HepG2 (cell line): Measurements from ENCODE around the gene HEYL. TPM values are rescaled to one million over a fixed set of nuclear protein-coding genes. Genes with fewer than 3 reads are reported as not detected.

Source experiments
- GABPB1 ChIP-seq: IDR thresholded peaks from 2 replicates; pipeline ENCODE4 v1.6.1; 2016; ENCODE audit warnings: mild to moderate bottlenecking, missing genetic modification reagents, moderate library complexity, missing compliant biosample characterization
- HNRNPL ChIP-seq: fragments of 200-400 bp; formaldehyde crosslinking; IDR thresholded peaks from 2 replicates; pipeline ENCODE4 v1.6.1; 2017; ENCODE audit warnings: mild to moderate bottlenecking, low read depth, low read length
- IRF2 ChIP-seq: IDR thresholded peaks from 2 replicates; pipeline ENCODE4 v1.6.1; 2018; ENCODE audit warnings: missing genetic modification reagents, missing compliant biosample characterization
- ISX ChIP-seq: sonication (generic); formaldehyde crosslinking; conservative IDR thresholded peaks from 2 replicates; pipeline ENCODE4 v1.5.0; 2020; ENCODE audit warnings: missing genetic modification reagents
- KDM2A ChIP-seq: sonication (generic); formaldehyde crosslinking; IDR thresholded peaks from 2 replicates; pipeline ENCODE4 v1.4.0; 2020; ENCODE audit warnings: low read depth, missing genetic modification reagents, borderline replicate concordance
- KDM5B ChIP-seq: sonication (generic); formaldehyde crosslinking; IDR thresholded peaks from 2 replicates; pipeline ENCODE4 v1.4.0; 2020; ENCODE audit warnings: missing genetic modification reagents, mild to moderate bottlenecking, borderline replicate concordance
- MXD1 ChIP-seq: sonication (generic); formaldehyde crosslinking; IDR thresholded peaks from 2 replicates; pipeline ENCODE4 v1.4.0; 2020; ENCODE audit warnings: mild to moderate bottlenecking, missing genetic modification reagents
- NR2C2 ChIP-seq: sonication (generic); formaldehyde crosslinking; IDR thresholded peaks from 2 replicates; pipeline ENCODE4 v1.4.0; 2020; ENCODE audit warnings: missing genetic modification reagents, mild to moderate bottlenecking, moderate library complexity, borderline replicate concordance
- NR2F6 ChIP-seq, 2 experiments: IDR thresholded peaks; 2 replicates each; pipeline ENCODE4 v1.6.1; 2016; ENCODE audit warnings: antibody characterized with exemption in 1 of 2, mild to moderate bottlenecking in 1 of 2
- SKI ChIP-seq: fragments of 450-650 bp; IDR thresholded peaks from one replicate; pipeline ENCODE4 v1.6.1; 2018; ENCODE audit warnings: mild to moderate bottlenecking; ENCODE audit not compliant: partially characterized antibody
- SMC3 ChIP-seq: IDR thresholded peaks from 2 replicates; pipeline ENCODE4 v1.6.1; 2011; ENCODE audit warnings: low read length, improper control_type of control experiment
- SP4 ChIP-seq: sonication (generic); formaldehyde crosslinking; IDR thresholded peaks from 2 replicates; pipeline ENCODE4 v1.8.1; 2023; ENCODE audit warnings: mild to moderate bottlenecking, missing genetic modification reagents
- STAG1 ChIP-seq: sonication (generic); formaldehyde crosslinking; IDR thresholded peaks from 2 replicates; pipeline ENCODE4 v1.4.0; 2020; ENCODE audit warnings: missing genetic modification reagents
- TOE1 ChIP-seq: sonication (generic); formaldehyde crosslinking; IDR thresholded peaks from 2 replicates; pipeline ENCODE4 v1.4.0; 2020; ENCODE audit warnings: mild to moderate bottlenecking, missing genetic modification reagents
- UBTF ChIP-seq: sonication (generic); formaldehyde crosslinking; IDR thresholded peaks from 2 replicates; pipeline ENCODE4 v1.4.0; 2020; ENCODE audit warnings: mild to moderate bottlenecking, missing genetic modification reagents
- XRCC5 ChIP-seq: fragments of 200-400 bp; formaldehyde crosslinking; optimal IDR thresholded peaks from 2 replicates; pipeline ENCODE3; 2017; ENCODE audit warnings: mild to moderate bottlenecking, low read length
- ZFY ChIP-seq: sonication (generic); formaldehyde crosslinking; IDR thresholded peaks from 2 replicates; pipeline ENCODE4 v1.4.0; 2020; ENCODE audit warnings: missing genetic modification reagents
- ZKSCAN8 ChIP-seq: IDR thresholded peaks from 2 replicates; pipeline ENCODE4 v1.6.1; 2016; ENCODE audit warnings: borderline replicate concordance, missing genetic modification reagents, missing compliant biosample characterization
- ZNF639 ChIP-seq: conservative IDR thresholded peaks from 2 replicates; pipeline ENCODE4 v1.6.1; 2018; ENCODE audit warnings: missing genetic modification reagents
- ZNF644 ChIP-seq: IDR thresholded peaks from 2 replicates; pipeline ENCODE4 v1.6.1; 2016; ENCODE audit warnings: low read depth
- ZNF691 ChIP-seq: sonication (generic); formaldehyde crosslinking; IDR thresholded peaks from 2 replicates; pipeline ENCODE4 v1.4.0; 2020; ENCODE audit warnings: missing genetic modification reagents, low read depth, mild to moderate bottlenecking, borderline replicate concordance
- ZNF749 ChIP-seq: sonication (generic); formaldehyde crosslinking; IDR thresholded peaks from 2 replicates; pipeline ENCODE4 v1.8.0; 2022; ENCODE audit warnings: mild to moderate bottlenecking, missing genetic modification reagents, moderate library complexity, borderline replicate concordance
- ZNF776 ChIP-seq: sonication (generic); formaldehyde crosslinking; IDR thresholded peaks from 2 replicates; pipeline ENCODE4 v1.4.0; 2020; ENCODE audit warnings: mild to moderate bottlenecking, missing genetic modification reagents
- ZNF777 ChIP-seq: sonication (generic); formaldehyde crosslinking; IDR thresholded peaks from 2 replicates; pipeline ENCODE4 v1.4.0; 2020; ENCODE audit warnings: missing genetic modification reagents
- ZNF891 ChIP-seq: sonication (generic); formaldehyde crosslinking; IDR thresholded peaks from 2 replicates; pipeline ENCODE4 v1.5.0; 2020; ENCODE audit warnings: mild to moderate bottlenecking, missing genetic modification reagents
- polyA plus RNA-seq, 8 experiments: library from polyadenylated mRNA; depleted of rRNA in 3 of 8; stranded (reverse) in 7 of 8; unstranded in 1 of 8; fragments of >200 nt; fragmentation: Illumina TruSeq in 4 of 8; extraction: Trizol in 4 of 8; gene quantifications; 2 replicates each; pipeline versions ENCODE4 v1.2.1 to v1.2.3, GENCODE V29; 2011 to 2016; ENCODE audit warnings: low read depth in 4 of 8, missing spikeins in 1 of 8, mixed read lengths in 1 of 8; ENCODE audit not compliant: insufficient read depth in 1 of 8
- total RNA-seq, 5 experiments: library from RNA; depleted of rRNA; stranded (reverse); fragments of >200 nt; fragmentation: Illumina TruSeq; extraction: Trizol; gene quantifications; 2 replicates each; pipeline ENCODE4 v1.2.3, GENCODE V29; 2016; ENCODE audit warnings: low read depth in 1 of 5

HEYL gene
- total and polyA plus RNA-seq, 2 of the 13 experiments (the other 11 are each of a cell fraction or from before 2014, with no cell fraction given), result 0.03 to 0.04 TPM

GRCh38 chr1:39639305-39640130, at the start of gene HEYL (continued):
- TF ChIP-seq ZNF777 (CRISPR knock-in tag), result peak; percentile 99
- TF ChIP-seq HNRNPL, result 0 out of 2 replicates have a peak, but pooled peaks have one; percentile 28
- peak; percentile 62; the same call in 1 of the 2 replicates for TF ChIP-seq KDM5B (CRISPR knock-in tag)
- 0 out of 2 replicates have a peak, but pooled peaks have one; percentile 43 for TF ChIP-seq ZNF691 (CRISPR knock-in tag)
- peak; percentile 35 for TF ChIP-seq SKI
- 0 out of 2 replicates have a peak, but pooled peaks have one; percentile 26 for TF ChIP-seq NR2C2 (CRISPR knock-in tag)
- 0 out of 2 replicates have a peak, but pooled peaks have one; percentile 3 for TF ChIP-seq SMC3
- TF ChIP-seq GABPB1 (CRISPR knock-in tag), result peak; percentile 39; the same call in 1 of the 2 replicates
- TF ChIP-seq ISX (CRISPR knock-in tag), result no peak
- TF ChIP-seq ZFY, result peak; percentile 60
- 0 out of 2 replicates have a peak, but pooled peaks have one; percentile 34 for TF ChIP-seq UBTF (CRISPR knock-in tag)
- TF ChIP-seq ZNF749 (CRISPR knock-in tag), result no peak
- TF ChIP-seq ZNF891 (CRISPR knock-in tag), result no peak
- TF ChIP-seq STAG1, result peak; percentile 23; the same call in 1 of the 2 replicates
- no peak for TF ChIP-seq TOE1 (CRISPR knock-in tag)
- TF ChIP-seq SP4, result 0 out of 2 replicates have a peak, but pooled peaks have one; percentile 17
- no peak for TF ChIP-seq ZKSCAN8 (CRISPR knock-in tag)
- TF ChIP-seq MXD1 (CRISPR knock-in tag), result 0 out of 2 replicates have a peak, but pooled peaks have one; percentile 56
- peak; percentile 49; the same call in 1 of the 2 replicates for TF ChIP-seq ZNF776 (CRISPR knock-in tag)
- TF ChIP-seq IRF2, result no peak
- TF ChIP-seq KDM2A, result 0 out of 2 replicates have a peak, but pooled peaks have one; percentile 30
- TF ChIP-seq NR2F6 (IDR thresholded peaks at IDR 0.05), result no peak
- TF ChIP-seq NR2F6 (CRISPR knock-in tag; IDR thresholded peaks at IDR 0.05), result peak; percentile 40; the same call in 1 of the 2 replicates
- 0 out of 2 replicates have a peak, but pooled peaks have one; percentile 12 for TF ChIP-seq ZNF644 (CRISPR knock-in tag)
- peak; percentile 63 for TF ChIP-seq XRCC5
- no peak for TF ChIP-seq ZNF639
